Neuronal stem cell (in vitro differentiated cells): ENCODE data around the gene MAFB.
A peak's percentile ranks its signal among the peaks of the same experiment; 100 is the strongest.

Experiments used
- DNase-seq: peaks from one replicate; pipeline ENCODE4 v3.0.0-alpha.2; 2013; ENCODE audit warnings: low spot score
- H2AFZ ChIP-seq: one replicate; pipeline ENCODE4 v1.6.1; 2013; ENCODE audit warnings: mild to moderate bottlenecking, low read length, inconsistent platforms
- H2AK5ac ChIP-seq: 2 replicates; pipeline ENCODE4 v1.6.1; 2013; ENCODE audit warnings: low read depth, mild to moderate bottlenecking, inconsistent platforms, low read length, moderate library complexity, mixed read lengths
- H2BK120ac ChIP-seq: 2 replicates; pipeline ENCODE4 v1.6.1; 2013; ENCODE audit warnings: low read depth, mild to moderate bottlenecking, inconsistent platforms, low read length, moderate library complexity, mixed read lengths
- H2BK12ac ChIP-seq: one replicate; pipeline ENCODE4 v1.6.1; 2013; ENCODE audit warnings: low read length, inconsistent platforms
- H2BK15ac ChIP-seq: 2 replicates; pipeline ENCODE4 v1.6.1; 2013; ENCODE audit warnings: mild to moderate bottlenecking, low read length, inconsistent platforms, mixed read lengths
- H2BK5ac ChIP-seq: one replicate; pipeline ENCODE4 v1.6.1; 2013; ENCODE audit warnings: inconsistent platforms, mild to moderate bottlenecking, low read length, moderate library complexity
- H3K14ac ChIP-seq: one replicate; pipeline ENCODE4 v1.6.1; 2013; ENCODE audit warnings: low read length, inconsistent platforms
- H3K18ac ChIP-seq: 2 replicates; pipeline ENCODE4 v1.6.1; 2013; ENCODE audit warnings: low read length, inconsistent platforms
- H3K23ac ChIP-seq: 2 replicates; pipeline ENCODE4 v1.6.1; 2013; ENCODE audit warnings: low read depth, mild to moderate bottlenecking, mixed read lengths, low read length, inconsistent platforms; ENCODE audit not compliant: poor library complexity
- H3K27ac ChIP-seq: replicated peaks from 3 replicates; pipeline ENCODE4 v1.5.1; 2013; ENCODE audit warnings: low read length, inconsistent platforms
- H3K27me3 ChIP-seq, 3 experiments: 2 replicates each; pipeline ENCODE4 v1.6.1; 2013; ENCODE audit warnings: low read length in 3 of 3, mild to moderate bottlenecking in 2 of 3, inconsistent platforms in 1 of 3, low read depth in 1 of 3, mixed read lengths in 1 of 3, moderate library complexity in 1 of 3; ENCODE audit not compliant: control insufficient read depth in 3 of 3, insufficient read depth in 3 of 3
- H3K36me3 ChIP-seq, 2 donors: replicated peaks in 1 of 2; 2 replicates each; pipeline ENCODE4 v1.6.1; 2013; ENCODE audit warnings: low read length in 2 of 2; ENCODE audit not compliant: control insufficient read depth in 2 of 2, insufficient read depth in 2 of 2
- H3K4ac ChIP-seq: 2 replicates; pipeline ENCODE4 v1.6.1; 2013; ENCODE audit warnings: inconsistent platforms, mild to moderate bottlenecking, low read length, moderate library complexity
- H3K4me1 ChIP-seq, 2 donors: 1 replicate in 1 of 2; 2 replicates in 1 of 2; pipeline ENCODE4 v1.6.1; 2013; ENCODE audit warnings: low read length in 2 of 2, low read depth in 1 of 2; ENCODE audit not compliant: control insufficient read depth in 2 of 2, insufficient read depth in 1 of 2
- H3K4me2 ChIP-seq: one replicate; pipeline ENCODE4 v1.6.1; 2013; ENCODE audit warnings: mild to moderate bottlenecking, low read length, inconsistent platforms; ENCODE audit not compliant: insufficient read depth, poor library complexity, severe bottlenecking
- H3K4me3 ChIP-seq, 2 donors: 2 replicates each; pipeline ENCODE4 v1.5.1; 2013; ENCODE audit warnings: low read length in 2 of 2, mild to moderate bottlenecking in 2 of 2, inconsistent platforms in 1 of 2, moderate library complexity in 1 of 2
- H3K79me1 ChIP-seq: one replicate; pipeline ENCODE4 v1.6.1; 2013; ENCODE audit warnings: low read depth, mild to moderate bottlenecking, inconsistent platforms, low read length, moderate library complexity
- H3K9ac ChIP-seq: one replicate; pipeline ENCODE4 v1.6.1; 2013; ENCODE audit warnings: mild to moderate bottlenecking, low read depth, low read length, inconsistent platforms; ENCODE audit not compliant: poor library complexity
- H3K9me3 ChIP-seq, 2 donors: replicated peaks in 1 of 2; 2 replicates each; pipeline versions ENCODE3 to v1.6.1; 2013; ENCODE audit warnings: low read length in 2 of 2, mild to moderate bottlenecking in 2 of 2, inconsistent platforms in 1 of 2, low read depth in 1 of 2, mixed read lengths in 1 of 2, moderate library complexity in 1 of 2; ENCODE audit not compliant: control insufficient read depth in 2 of 2, insufficient read depth in 1 of 2
- H4K8ac ChIP-seq: one replicate; pipeline ENCODE4 v1.6.1; 2013; ENCODE audit warnings: low read depth, mild to moderate bottlenecking, inconsistent platforms, low read length, moderate library complexity
- H4K91ac ChIP-seq: one replicate; pipeline ENCODE4 v1.6.1; 2013; ENCODE audit warnings: low read length, low read depth, mild to moderate bottlenecking, inconsistent platforms; ENCODE audit not compliant: poor library complexity
- WGBS, 2 donors: extraction: QIAGEN DNeasy Blood & Tissue Kit; methylation state at CpG; one replicate each; pipeline ENCODE4 v1.1.7; 2013; ENCODE audit warnings: missing lambda C conversion rate in 2 of 2, mixed read lengths in 1 of 2; ENCODE audit not compliant: insufficient read length in 2 of 2, insufficient replicate concordance in 1 of 2; ENCODE audit errors: extremely low coverage in 2 of 2; 5-methylcytosine and 5-hydroxymethylcytosine counted together

Gene MAFB

GRCh38 chr20:40683221-40683893, 5.7 kb downstream of the MAFB start:
- DNase-seq = peak; percentile 37
- H3K27me3 ChIP-seq = peaks cover 41 to 98% (median 81%) of the 10 kb centered on the region in 3 experiments

DNA sequence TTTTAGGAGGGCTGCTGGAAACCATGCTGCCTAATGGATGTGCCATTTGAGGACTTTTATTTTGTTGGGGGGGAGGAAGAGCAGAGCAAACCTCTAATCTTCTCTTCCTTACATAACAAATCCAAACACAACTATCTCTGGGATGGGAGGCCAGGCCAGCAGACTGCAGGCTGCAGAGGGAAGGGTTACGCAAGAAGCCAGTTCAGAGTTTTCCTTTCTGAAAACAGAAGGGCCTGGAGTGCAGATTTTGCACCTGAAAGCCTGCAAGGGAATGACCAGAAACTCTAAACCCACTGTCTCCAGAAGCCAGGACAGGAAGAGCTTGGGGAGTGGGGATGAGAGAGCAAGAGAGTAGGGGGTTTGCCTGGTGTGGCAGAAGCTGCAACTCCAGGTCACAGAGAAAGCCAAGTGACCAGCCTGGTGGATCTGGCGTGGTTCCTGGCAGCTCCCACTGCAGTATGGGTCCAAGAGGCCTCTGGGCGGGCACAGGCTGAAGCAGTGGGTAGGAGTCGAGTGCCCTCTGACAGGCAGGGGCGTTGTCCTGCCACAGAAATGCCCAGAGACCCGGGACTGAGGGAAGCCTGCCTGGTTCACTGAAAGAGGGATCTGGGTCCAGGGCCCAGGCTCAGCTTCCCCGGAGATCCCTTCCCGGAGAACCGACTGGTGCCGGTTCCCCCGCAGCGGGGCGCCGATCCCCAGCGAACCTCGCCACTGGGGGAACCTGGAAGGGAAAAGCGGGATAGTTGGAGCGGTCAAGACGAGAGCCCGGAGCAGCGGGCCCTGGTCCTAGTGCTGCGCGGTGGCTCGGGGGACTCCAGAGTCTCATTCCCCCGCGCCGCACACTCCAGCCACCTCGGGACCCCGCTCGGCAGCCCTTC, 6.7 kb downstream of the MAFB start:
- no peak overlapping the region for H2BK12ac ChIP-seq
- no peak overlapping the region for H2BK120ac ChIP-seq
- H3K27me3 ChIP-seq = peaks cover 33 to 96% (median 71%) of the 10 kb centered on the region in 3 experiments
- H4K8ac ChIP-seq = no peak overlapping the region
- H3K23ac ChIP-seq = no peak overlapping the region
- H2BK5ac ChIP-seq = no peak overlapping the region
- no peak overlapping the region for H3K18ac ChIP-seq
- no peaks in the 10 kb centered on the region for H3K36me3 ChIP-seq
- peak; percentile 12 for DNase-seq
- no peaks in the 10 kb centered on the region for H3K79me1 ChIP-seq
- H3K14ac ChIP-seq = no peak overlapping the region
- H3K9ac ChIP-seq = no peak overlapping the region
- H3K4me3 ChIP-seq = no peak overlapping the region
- no peak overlapping the region for H3K27ac ChIP-seq
- no peaks in the 10 kb centered on the region for H3K9me3 ChIP-seq
- no peak overlapping the region for H2BK15ac ChIP-seq
- H4K91ac ChIP-seq = no peak overlapping the region
- H2AK5ac ChIP-seq = no peak overlapping the region
- no peak overlapping the region for H2AFZ ChIP-seq
- peaks cover 0 to 3% of the 10 kb centered on the region in 2 donors for H3K4me1 ChIP-seq
- H3K4me2 ChIP-seq = peak overlapping the region; percentile 90
- H3K4ac ChIP-seq = no peak overlapping the region
- no CpG with 5 or more reads among the region's 30 CpGs for WGBS, 2 donors

More at GRCh38 chr20:40683221-40683893, 5.7 kb downstream of the MAFB start:
- H3K27ac ChIP-seq = no peak overlapping the region
- H3K14ac ChIP-seq = peak overlapping the region; percentile 79
- no peak overlapping the region for H2AK5ac ChIP-seq
- no peaks in the 10 kb centered on the region for H3K36me3 ChIP-seq
- no peak overlapping the region for H2BK120ac ChIP-seq
- H4K8ac ChIP-seq = no peak overlapping the region
- H3K4me1 ChIP-seq = peaks cover 0 to 9% of the 10 kb centered on the region in 2 donors
- no peak overlapping the region for H2BK5ac ChIP-seq
- no peak overlapping the region for H2BK12ac ChIP-seq
- WGBS, 2 donors = no CpG with 5 or more reads among the region's 58 CpGs
- H3K9me3 ChIP-seq = no peaks in the 10 kb centered on the region
- no peak overlapping the region for H3K4ac ChIP-seq
- no peaks in the 10 kb centered on the region for H3K79me1 ChIP-seq
- no peak overlapping the region for H4K91ac ChIP-seq
- peak overlapping the region; percentile 65 for H3K9ac ChIP-seq
- H3K4me2 ChIP-seq = peak overlapping the region; percentile 90
- H3K18ac ChIP-seq = peak overlapping the region; percentile 50
- no peak overlapping the region for H2BK15ac ChIP-seq
- peak overlapping the region; percentile 53 for H2AFZ ChIP-seq
- H3K23ac ChIP-seq = no peak overlapping the region
- H3K4me3 ChIP-seq = peak overlapping the region in 1 of 2 donors; percentile 67

DNA sequence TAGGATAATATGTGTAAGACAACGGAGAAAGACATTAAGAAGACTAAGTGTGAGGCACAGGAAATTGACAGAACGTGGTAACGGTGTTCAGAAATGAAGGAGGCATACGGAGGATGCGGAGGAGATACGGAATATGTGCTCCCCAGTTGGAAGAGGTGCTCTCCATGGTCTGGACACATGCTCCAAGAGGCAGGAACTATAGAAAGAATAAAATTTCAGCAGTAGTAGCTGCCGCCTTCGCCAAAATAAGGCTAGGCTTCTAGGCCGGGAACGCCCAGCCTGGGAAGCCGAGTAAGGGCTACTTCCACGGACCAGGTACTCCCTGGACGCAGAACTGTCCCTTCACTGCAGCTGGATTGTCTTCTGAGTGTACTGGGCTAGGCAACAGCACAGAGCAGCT, 7.4 kb downstream of the MAFB start:
- H3K4me1 ChIP-seq = peaks cover 0 to 1% of the 10 kb centered on the region in 2 donors
- no peak overlapping the region for H4K8ac ChIP-seq
- H3K14ac ChIP-seq = no peak overlapping the region
- H3K27me3 ChIP-seq = peaks cover 31 to 91% (median 65%) of the 10 kb centered on the region in 3 experiments
- no peaks in the 10 kb centered on the region for H3K36me3 ChIP-seq
- no peak overlapping the region for H3K23ac ChIP-seq
- H2BK12ac ChIP-seq = no peak overlapping the region
- H3K79me1 ChIP-seq = no peaks in the 10 kb centered on the region
- no CpG with 5 or more reads among the region's 13 CpGs for WGBS, 2 donors
- no peaks in the 10 kb centered on the region for H3K9me3 ChIP-seq
- H3K4me3 ChIP-seq = no peak overlapping the region
- no peak overlapping the region for H3K4me2 ChIP-seq
- H3K9ac ChIP-seq = no peak overlapping the region
- H2BK15ac ChIP-seq = no peak overlapping the region
- H2AK5ac ChIP-seq = no peak overlapping the region
- H2BK120ac ChIP-seq = no peak overlapping the region
- no peak for DNase-seq
- H3K27ac ChIP-seq = no peak overlapping the region
- H2BK5ac ChIP-seq = no peak overlapping the region
- no peak overlapping the region for H2AFZ ChIP-seq
- H4K91ac ChIP-seq = no peak overlapping the region
- no peak overlapping the region for H3K18ac ChIP-seq
- H3K4ac ChIP-seq = no peak overlapping the region

DNA sequence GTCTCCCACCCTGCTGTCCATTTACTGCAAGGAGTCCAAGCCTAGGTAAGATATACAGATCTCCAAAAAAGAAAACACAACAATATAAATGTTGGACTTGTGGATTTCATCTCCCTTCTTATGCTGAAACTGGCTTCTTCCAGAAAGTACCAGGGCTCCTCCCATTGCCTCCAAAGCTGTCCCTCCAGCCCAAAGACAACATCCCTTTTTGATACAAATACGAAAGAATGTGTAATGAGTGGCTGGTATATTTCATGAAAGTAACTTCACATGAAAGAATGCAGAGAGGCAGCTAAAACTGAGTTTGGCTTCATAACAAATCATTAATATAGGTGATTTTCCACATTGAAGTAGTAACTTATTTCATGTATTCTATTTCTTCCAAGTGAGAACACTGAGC, 7.9 kb downstream of the MAFB start:
- DNase-seq = no peak
- H3K23ac ChIP-seq = no peak overlapping the region
- H3K27ac ChIP-seq = no peak overlapping the region
- no CpG with 5 or more reads among the region's 1 CpG for WGBS, 2 donors
- H2BK12ac ChIP-seq = no peak overlapping the region
- no peak overlapping the region for H3K4me2 ChIP-seq
- H3K14ac ChIP-seq = no peak overlapping the region
- peaks cover 0 to 1% of the 10 kb centered on the region in 2 donors for H3K4me1 ChIP-seq
- H4K91ac ChIP-seq = no peak overlapping the region
- no peak overlapping the region for H2AFZ ChIP-seq
- no peak overlapping the region for H2BK15ac ChIP-seq
- H3K4me3 ChIP-seq = no peak overlapping the region
- no peak overlapping the region for H4K8ac ChIP-seq
- no peak overlapping the region for H2BK120ac ChIP-seq
- H3K9me3 ChIP-seq = no peaks in the 10 kb centered on the region
- no peak overlapping the region for H2BK5ac ChIP-seq
- H3K79me1 ChIP-seq = no peaks in the 10 kb centered on the region
- no peak overlapping the region for H3K9ac ChIP-seq
- no peak overlapping the region for H3K4ac ChIP-seq
- peaks cover 26 to 86% (median 60%) of the 10 kb centered on the region in 3 experiments for H3K27me3 ChIP-seq
- no peak overlapping the region for H2AK5ac ChIP-seq
- no peak overlapping the region for H3K18ac ChIP-seq
- no peaks in the 10 kb centered on the region for H3K36me3 ChIP-seq
